CD4-positive, alpha-beta T cell treated with Interleukin-4 for 4 hours (primary cell): Measurements from ENCODE around the gene BMPR1A.

Source experiments
- DNase-seq: peaks from one replicate; pipeline ENCODE4 v3.0.0-alpha.2; 2020

BMPR1A gene

GRCh38 chr10:86804805-86805204 lies 48.4 kb downstream of the BMPR1A start:
- DNase-seq, result no peak

- no peak for DNase-seq
Measured at GRCh38 chr10:86813101-86813500, 56.7 kb downstream of the BMPR1A start.

- DNase-seq, result no peak
Measured at GRCh38 chr10:86813982-86814381, 57.6 kb downstream of the BMPR1A start.

- DNase-seq, result no peak
Measured at GRCh38 chr10:86815035-86815617, 58.7 kb downstream of the BMPR1A start.

GRCh38 chr10:86815640-86816039 lies 59.2 kb downstream of the BMPR1A start:
- no peak for DNase-seq

GRCh38 chr10:86817246-86817645 lies 60.8 kb downstream of the BMPR1A start:
- DNase-seq, result no peak

- DNase-seq, result no peak
Measured at GRCh38 chr10:86819567-86819966, 63.1 kb downstream of the BMPR1A start.

- no peak for DNase-seq
Measured at GRCh38 chr10:86820509-86820908, 64.1 kb downstream of the BMPR1A start.

GRCh38 chr10:86821388-86821999 lies 65.1 kb downstream of the BMPR1A start:
- DNase-seq, result no peak

- DNase-seq, result no peak
Measured at GRCh38 chr10:86823565-86823964, 67.1 kb downstream of the BMPR1A start.

- no peak for DNase-seq
Measured at GRCh38 chr10:86824151-86824550, 67.7 kb downstream of the BMPR1A start.

- DNase-seq, result no peak
Measured at GRCh38 chr10:86825366-86825765, 68.9 kb downstream of the BMPR1A start.

- DNase-seq, result no peak
Measured at GRCh38 chr10:86827639-86828038, 71.2 kb downstream of the BMPR1A start.

GRCh38 chr10:86828145-86828544 lies 71.7 kb downstream of the BMPR1A start:
- DNase-seq, result no peak

GRCh38 chr10:86829472-86829871 lies 73.1 kb downstream of the BMPR1A start:
- DNase-seq, result no peak

- no peak for DNase-seq
Measured at GRCh38 chr10:86830043-86830591, 73.7 kb downstream of the BMPR1A start.

- no peak for DNase-seq
Measured at GRCh38 chr10:86833969-86834368, 77.5 kb downstream of the BMPR1A start.

- DNase-seq, result peak; percentile 7
Measured at GRCh38 chr10:86836044-86836443, 79.6 kb downstream of the BMPR1A start.

- no peak for DNase-seq
Measured at GRCh38 chr10:86837663-86838062, 81.2 kb downstream of the BMPR1A start.

GRCh38 chr10:86840498-86840897 lies 84.1 kb downstream of the BMPR1A start:
- no peak for DNase-seq

- DNase-seq, result no peak
Measured at GRCh38 chr10:86846088-86846487, 89.7 kb downstream of the BMPR1A start.

- DNase-seq, result no peak
Measured at GRCh38 chr10:86848747-86849146, 92.3 kb downstream of the BMPR1A start.

GRCh38 chr10:86849181-86849894 lies 92.9 kb downstream of the BMPR1A start:
- DNase-seq, result no peak

GRCh38 chr10:86850481-86850880 lies 94.1 kb downstream of the BMPR1A start:
- DNase-seq, result no peak
